ENCODE measurements around the gene KIAA0513.

KIAA0513 gene

DNA sequence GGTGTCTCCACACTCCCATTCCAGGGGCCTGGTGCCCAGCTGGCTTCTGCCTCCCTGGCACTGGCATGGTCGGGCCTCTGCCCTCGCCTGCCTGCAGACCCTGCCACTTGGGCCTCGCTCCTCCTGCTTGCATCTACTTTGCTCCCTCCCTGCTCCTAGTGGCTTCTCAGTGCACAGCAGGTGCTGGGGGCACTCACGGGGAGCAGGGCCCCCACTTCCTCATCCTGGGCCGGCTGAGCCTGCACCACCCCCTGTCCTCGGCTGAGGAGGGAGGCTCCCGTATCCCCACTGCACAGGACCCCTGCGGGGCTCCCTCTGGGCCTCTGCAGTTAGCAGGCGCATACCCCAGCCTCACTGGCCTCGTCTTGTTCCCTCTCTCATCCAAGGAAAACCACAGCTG, 49.4 kb downstream of the KIAA0513 start:
- DNase-seq (ENCODE audit: low read depth): no peak
- no peak overlapping the region for H3K4me3 ChIP-seq (replicated peaks; ENCODE audit: low read depth, low read length)
- TF ChIP-seq, protein P1, sequence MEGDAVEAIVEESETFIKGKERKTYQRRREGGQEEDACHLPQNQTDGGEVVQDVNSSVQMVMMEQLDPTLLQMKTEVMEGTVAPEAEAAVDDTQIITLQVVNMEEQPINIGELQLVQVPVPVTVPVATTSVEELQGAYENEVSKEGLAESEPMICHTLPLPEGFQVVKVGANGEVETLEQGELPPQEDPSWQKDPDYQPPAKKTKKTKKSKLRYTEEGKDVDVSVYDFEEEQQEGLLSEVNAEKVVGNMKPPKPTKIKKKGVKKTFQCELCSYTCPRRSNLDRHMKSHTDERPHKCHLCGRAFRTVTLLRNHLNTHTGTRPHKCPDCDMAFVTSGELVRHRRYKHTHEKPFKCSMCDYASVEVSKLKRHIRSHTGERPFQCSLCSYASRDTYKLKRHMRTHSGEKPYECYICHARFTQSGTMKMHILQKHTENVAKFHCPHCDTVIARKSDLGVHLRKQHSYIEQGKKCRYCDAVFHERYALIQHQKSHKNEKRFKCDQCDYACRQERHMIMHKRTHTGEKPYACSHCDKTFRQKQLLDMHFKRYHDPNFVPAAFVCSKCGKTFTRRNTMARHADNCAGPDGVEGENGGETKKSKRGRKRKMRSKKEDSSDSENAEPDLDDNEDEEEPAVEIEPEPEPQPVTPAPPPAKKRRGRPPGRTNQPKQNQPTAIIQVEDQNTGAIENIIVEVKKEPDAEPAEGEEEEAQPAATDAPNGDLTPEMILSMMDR (IDR thresholded peaks at IDR 0.05; ENCODE audit: low read length, missing control alignments): no peak

DNA sequence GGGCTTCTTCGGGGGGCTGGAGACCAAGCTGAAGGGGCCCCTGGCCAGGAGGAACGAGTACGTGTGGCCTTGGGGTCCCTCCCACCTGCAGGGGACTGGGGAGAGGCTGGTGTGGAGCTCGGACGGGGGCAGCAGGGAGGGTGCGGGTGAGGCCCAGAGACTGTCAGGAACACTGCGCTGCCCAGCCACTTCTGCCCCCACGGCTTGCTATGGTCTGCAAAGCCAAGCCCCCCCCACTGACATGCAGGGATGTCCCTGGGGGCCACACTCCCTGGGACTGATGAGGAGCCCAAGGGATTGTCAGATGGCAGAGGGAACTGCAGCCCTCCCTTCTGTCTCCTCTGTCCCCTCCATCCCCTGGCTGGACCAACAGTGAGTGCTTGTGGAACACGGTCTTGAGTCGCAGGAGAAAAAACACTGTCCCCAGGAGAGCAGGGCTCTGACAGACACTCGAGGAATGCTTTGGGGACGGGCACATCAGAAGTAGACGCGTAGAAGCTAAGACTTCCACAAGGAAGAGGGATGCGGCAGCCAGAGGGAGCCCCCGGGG, 50.1 kb downstream of the KIAA0513 start:
- TF ChIP-seq, protein P1 (IDR thresholded peaks at IDR 0.05; ENCODE audit: low read length, missing control alignments): no peak
- no peak overlapping the region for H3K4me3 ChIP-seq (replicated peaks; ENCODE audit: low read depth, low read length)
- DNase-seq (ENCODE audit: low read depth): no peak

DNA sequence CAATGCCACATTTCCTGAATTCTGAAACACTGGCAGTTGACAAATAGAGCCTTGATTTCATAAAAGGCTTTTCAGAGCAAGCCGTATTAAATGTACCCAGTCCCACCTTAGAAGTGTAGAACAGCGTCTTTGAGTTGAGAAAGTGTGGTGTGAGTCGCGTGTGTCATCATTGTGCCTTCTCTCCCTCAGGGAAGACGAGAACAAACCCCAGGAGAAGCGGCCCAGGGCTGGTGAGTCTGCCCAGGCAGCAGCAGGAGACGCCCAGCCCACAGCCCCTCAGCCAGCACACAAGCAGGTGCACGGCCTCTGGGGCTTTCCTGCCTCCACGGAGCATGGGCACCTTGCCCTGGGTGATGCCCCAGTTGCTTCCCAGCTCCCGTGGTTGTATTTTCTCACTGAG, 50.6 kb downstream of the KIAA0513 start:
- TF ChIP-seq, protein P1 (IDR thresholded peaks at IDR 0.05; ENCODE audit: low read length, missing control alignments): no peak
- DNase-seq (ENCODE audit: low read depth): no peak

DNA sequence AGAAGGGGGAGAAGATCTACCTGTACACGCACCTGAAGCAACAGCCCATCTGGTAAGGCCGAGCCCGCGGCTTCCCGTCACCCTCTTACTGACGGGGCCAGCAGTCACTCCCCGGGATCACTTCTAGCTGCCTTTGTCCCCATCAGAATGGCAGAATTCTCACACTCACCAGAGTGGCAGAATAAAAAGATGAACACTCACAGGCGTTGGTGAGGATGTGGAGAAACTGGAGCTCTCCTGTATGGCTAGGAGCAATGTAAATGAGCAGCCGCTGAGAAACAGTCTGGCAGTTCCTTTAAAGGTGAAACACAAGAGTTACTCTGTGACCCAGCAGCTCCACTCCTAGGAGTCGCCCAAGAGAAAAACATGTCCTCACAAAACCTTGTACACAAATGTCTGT, 51.4 kb downstream of the KIAA0513 start:
- no peak for DNase-seq (ENCODE audit: low read depth)
- TF ChIP-seq, protein P1 (IDR thresholded peaks at IDR 0.05; ENCODE audit: low read length, missing control alignments): no peak
- H3K4me3 ChIP-seq (replicated peaks; ENCODE audit: low read depth, low read length): no peak overlapping the region

More for the DNA sequence above, 50.6 kb downstream of the KIAA0513 start:
- H3K4me3 ChIP-seq (replicated peaks; ENCODE audit: low read depth, low read length): no peak overlapping the region

DNA sequence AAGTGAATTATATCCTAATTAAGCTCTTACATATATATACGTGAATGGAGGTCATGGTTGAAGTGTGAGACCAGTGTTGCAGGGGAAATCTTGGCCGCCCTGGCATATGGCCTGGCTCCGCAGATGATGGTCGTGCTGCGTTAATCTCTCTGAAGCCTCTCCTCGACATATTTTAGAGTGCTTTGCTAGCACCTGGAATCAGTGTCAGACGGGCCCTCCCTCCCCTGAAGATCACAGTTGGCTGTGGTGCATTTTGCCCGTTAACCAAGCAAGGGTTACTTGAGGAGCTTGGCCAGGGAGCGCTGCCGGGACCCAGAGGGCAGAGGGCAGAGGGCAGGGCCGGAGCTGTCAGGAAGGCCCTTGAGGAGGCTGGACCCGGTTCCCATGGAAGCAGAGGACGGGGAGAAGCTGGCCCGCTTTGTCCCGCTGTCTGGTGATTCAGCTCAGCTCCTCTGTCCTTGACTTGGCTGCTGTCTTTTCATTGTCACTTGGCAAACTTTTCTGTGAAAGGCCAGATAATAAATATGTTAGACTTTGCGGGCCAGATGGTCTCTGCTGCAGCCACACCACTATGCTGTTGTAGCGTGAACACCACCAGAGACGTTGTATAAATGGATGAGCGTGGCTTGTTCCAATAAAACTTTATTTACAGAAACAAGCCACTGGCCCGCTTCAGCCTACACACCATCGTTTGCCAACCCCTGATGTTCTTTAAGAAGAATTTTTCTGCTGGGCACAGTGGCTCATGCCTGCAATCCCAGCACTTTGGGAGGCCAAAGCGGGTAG, 52.4 kb downstream of the KIAA0513 start:
- DNase-seq (ENCODE audit: low read depth): no peak
- H3K4me3 ChIP-seq (replicated peaks; ENCODE audit: low read depth, low read length): no peak overlapping the region
- TF ChIP-seq, protein P1 (IDR thresholded peaks at IDR 0.05; ENCODE audit: low read length, missing control alignments): no peak

DNA sequence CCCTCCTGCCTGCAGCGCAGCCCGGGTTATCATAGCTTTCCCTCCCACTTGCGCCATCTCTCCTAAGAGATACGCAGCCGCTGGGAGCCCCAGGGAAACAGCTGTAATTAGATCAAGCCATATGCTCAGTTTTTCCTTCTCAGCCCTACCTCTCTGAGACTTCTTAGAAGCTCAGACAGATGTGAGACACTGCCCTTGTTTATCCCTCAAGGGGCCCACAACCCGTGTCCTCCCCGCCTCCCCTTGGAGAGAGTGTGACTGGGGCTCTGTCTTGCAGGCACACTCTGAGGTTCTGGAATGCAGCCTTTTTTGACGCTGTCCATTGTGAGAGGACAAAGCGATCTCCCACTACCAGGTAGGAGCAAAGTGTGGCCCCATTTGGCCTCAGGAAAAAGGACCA, 53.4 kb downstream of the KIAA0513 start:
- DNase-seq (ENCODE audit: low read depth): no peak
- no peak overlapping the region for H3K4me3 ChIP-seq (replicated peaks; ENCODE audit: low read depth, low read length)
- TF ChIP-seq, protein P1 (IDR thresholded peaks at IDR 0.05; ENCODE audit: low read length, missing control alignments): no peak

DNA sequence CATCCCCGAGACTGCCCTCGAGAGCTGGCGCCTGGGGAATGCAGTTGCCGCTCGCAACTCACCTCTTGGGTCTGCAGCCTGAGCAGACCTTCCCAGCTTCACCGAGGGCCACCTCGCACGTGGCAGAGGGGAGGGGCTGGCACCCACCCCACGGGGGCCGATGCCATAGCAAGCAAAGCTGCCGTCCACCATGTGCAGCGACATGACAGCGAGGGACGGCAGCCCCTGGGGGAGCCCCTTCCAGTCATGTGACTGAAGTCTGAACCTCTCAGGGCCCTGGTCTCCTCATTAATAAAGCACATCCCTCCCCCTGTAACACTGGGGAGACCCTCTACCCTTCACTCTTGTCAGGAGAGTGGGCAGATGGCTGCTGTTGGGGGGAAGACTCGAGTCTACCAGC, 54.2 kb downstream of the KIAA0513 start:
- TF ChIP-seq, protein P1 (IDR thresholded peaks at IDR 0.05; ENCODE audit: low read length, missing control alignments): no peak
- DNase-seq (ENCODE audit: low read depth): no peak
- H3K4me3 ChIP-seq (replicated peaks; ENCODE audit: low read depth, low read length): no peak overlapping the region

Data from fibroblast of pulmonary artery (primary cell).